ENCODE data around the gene STK25.

DNA sequence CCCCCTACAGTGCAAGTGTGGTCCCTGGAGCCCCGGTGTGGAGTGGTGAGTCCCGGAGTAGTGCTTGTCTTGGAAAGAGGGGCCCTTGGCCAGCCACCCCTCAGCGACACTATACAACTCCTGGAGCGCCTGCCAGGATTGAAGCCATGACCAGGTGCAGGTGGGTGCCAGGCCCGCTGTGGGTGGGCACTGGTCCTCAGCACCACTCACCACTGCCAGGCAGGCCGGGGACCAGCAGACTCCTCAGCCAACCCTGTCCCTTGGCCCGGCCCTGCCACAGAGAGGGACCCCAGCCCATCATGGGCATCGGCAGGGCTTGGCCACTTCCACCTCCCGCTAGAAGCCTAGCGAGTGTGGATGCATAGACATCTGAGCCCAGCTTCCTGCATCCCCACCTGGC lies 42.2 kb downstream of the STK25 start:
- TF ChIP-seq, protein P1, sequence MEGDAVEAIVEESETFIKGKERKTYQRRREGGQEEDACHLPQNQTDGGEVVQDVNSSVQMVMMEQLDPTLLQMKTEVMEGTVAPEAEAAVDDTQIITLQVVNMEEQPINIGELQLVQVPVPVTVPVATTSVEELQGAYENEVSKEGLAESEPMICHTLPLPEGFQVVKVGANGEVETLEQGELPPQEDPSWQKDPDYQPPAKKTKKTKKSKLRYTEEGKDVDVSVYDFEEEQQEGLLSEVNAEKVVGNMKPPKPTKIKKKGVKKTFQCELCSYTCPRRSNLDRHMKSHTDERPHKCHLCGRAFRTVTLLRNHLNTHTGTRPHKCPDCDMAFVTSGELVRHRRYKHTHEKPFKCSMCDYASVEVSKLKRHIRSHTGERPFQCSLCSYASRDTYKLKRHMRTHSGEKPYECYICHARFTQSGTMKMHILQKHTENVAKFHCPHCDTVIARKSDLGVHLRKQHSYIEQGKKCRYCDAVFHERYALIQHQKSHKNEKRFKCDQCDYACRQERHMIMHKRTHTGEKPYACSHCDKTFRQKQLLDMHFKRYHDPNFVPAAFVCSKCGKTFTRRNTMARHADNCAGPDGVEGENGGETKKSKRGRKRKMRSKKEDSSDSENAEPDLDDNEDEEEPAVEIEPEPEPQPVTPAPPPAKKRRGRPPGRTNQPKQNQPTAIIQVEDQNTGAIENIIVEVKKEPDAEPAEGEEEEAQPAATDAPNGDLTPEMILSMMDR (IDR thresholded peaks at IDR 0.05 in 8 of 11, conservative IDR thresholded peaks at IDR 0.05 in 3 of 11), result no peak
- TF ChIP-seq POLR2AphosphoS5 (IDR thresholded peaks at IDR 0.05), result peak in 1 of 3 donors; percentile 25
